ENCODE measurements around the gene KAZN.

Gene KAZN

DNA sequence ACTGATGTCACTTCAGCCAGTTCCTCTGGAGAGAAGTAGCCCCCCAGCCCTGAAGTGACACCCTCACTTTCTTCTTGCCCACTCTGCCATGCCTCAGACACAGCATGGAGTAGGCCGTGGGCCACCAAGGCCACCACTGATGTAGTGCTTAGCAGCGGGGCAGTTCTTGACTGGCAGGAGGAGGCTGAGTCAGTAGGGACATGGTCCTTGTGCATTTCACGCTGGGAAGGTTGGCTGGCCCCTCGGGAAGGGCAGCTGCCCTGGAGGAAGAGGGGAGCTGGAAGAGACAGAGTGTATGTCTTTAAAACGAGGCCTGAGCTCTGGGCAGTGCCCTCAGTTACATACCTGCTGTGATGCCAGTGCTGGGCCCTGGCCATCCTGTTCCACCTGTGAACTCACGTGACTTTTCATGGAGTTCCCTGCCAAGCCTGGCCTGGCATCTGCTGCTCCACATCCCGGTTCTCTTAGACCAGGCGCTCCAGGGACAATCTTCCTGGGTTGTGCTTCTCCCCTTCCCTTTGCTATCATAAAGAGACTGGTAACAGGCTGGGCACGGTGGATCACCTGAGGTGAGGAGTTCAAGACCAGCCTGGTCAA lies 396.5 kb downstream of the KAZN start:
- FAIRE-seq = no peak

- no peak for FAIRE-seq
Observed at GRCh38 chr1:14996133-14997050, 397.9 kb downstream of the KAZN start.

DNA sequence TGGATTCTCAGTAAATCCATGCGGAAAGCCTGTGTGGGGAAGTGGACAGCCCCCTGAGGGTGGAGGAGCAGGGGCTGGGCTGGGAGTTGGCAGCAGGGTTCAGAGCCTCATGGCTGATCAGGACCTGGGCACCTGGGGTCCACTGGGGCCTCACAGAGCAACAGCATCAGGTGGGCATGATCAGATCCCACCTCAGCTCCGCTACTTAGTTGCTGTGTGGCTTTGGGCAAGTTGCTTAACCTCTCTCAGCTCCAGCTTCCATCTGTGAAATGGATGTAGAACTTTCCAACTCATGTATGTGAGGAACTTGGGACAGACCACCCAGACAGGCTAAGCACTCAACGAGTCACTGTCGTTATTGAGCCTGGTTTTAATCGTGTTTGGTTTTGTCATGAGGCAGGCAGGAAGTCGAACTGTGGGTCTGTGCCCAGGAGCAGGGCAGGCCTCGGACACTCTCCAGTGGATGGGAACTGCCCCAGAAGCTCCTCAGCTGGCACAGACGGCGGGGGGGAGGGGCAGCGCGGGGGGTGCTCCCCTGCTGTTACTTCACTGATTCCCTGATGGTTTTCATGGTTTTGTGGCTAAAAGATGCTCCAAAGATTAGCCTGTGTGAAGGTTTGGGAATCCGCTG lies 399.3 kb downstream of the KAZN start:
- no peak for FAIRE-seq

- no peak for FAIRE-seq
Observed at GRCh38 chr1:14999441-14999840, 401.0 kb downstream of the KAZN start.

GRCh38 chr1:15000030-15000429 lies 401.5 kb downstream of the KAZN start:
- no peak for FAIRE-seq

GRCh38 chr1:15000671-15001070 lies 402.2 kb downstream of the KAZN start:
- FAIRE-seq = no peak

DNA sequence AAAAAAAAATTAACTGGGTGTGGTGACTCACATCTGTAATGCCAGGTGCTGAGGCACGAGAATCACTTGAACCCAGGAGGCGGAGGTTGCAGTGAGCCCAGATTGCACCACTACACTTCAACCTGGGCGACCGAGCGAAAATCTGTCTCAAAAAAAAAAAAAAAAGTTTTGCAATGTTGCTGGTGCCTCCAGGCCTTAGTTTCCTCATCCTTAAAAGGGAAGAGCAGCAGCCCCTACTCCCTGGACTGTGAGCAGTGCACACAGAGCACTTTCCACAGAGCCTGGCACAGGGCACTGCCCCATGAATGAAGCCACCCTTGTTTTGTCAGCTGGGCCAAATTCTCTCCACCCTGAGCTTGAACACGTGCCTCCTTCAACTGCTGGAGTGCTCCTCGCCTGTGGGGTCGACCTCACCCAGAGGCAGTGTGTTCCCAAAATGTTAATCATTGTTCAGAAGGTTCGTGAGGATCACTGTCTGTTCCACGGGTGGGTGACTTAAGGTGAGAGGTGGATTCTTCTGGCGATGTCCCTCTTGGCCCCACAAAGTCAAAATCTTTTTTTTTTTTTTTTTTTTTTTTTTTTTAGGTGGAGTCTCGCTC lies 402.9 kb downstream of the KAZN start:
- no peak for FAIRE-seq

GRCh38 chr1:15002325-15002724 lies 403.8 kb downstream of the KAZN start:
- FAIRE-seq = no peak

GRCh38 chr1:15004396-15004795 lies 405.9 kb downstream of the KAZN start:
- FAIRE-seq = no peak

DNA sequence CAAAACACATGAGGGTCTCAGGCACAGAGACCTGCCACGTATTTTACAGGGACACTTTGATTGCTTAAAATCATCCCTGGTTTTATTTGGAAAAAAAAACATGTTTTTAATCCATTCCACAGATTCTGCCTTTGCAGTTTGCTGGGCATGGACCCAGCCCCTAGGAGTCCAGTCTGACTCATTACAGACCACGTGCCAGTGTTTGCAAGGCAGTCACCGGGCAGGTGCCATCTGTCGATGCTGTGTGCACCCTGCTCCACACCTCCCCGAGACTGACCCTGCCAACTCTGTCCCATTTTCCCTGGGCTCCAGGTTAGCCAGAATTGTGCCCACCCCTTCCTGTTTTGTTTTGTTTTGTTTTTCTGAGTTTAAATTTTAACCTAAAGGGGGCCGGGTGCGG lies 406.6 kb downstream of the KAZN start:
- FAIRE-seq = no peak

GRCh38 chr1:15007368-15007767 lies 408.9 kb downstream of the KAZN start:
- no peak for FAIRE-seq

DNA sequence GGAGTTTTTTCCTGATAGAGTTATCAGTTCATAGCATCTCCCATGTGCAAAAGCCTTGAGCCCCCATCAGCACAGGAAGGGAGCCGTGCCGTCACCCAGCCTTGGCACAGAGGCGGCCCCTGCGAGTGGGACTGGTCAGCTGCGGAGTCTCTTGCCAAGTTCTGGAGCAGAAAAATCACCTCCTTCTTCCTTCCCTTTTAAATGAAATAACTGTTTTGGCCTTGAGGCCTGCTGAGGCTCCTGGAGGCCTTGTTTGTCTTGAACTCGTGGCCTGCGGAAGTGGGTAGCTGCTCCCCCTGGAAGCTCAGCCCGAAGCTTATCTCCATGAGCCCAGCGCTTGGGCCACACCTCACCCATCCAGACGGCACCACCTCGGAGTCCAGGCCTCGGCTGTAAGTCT lies 409.4 kb downstream of the KAZN start:
- no peak for FAIRE-seq

DNA sequence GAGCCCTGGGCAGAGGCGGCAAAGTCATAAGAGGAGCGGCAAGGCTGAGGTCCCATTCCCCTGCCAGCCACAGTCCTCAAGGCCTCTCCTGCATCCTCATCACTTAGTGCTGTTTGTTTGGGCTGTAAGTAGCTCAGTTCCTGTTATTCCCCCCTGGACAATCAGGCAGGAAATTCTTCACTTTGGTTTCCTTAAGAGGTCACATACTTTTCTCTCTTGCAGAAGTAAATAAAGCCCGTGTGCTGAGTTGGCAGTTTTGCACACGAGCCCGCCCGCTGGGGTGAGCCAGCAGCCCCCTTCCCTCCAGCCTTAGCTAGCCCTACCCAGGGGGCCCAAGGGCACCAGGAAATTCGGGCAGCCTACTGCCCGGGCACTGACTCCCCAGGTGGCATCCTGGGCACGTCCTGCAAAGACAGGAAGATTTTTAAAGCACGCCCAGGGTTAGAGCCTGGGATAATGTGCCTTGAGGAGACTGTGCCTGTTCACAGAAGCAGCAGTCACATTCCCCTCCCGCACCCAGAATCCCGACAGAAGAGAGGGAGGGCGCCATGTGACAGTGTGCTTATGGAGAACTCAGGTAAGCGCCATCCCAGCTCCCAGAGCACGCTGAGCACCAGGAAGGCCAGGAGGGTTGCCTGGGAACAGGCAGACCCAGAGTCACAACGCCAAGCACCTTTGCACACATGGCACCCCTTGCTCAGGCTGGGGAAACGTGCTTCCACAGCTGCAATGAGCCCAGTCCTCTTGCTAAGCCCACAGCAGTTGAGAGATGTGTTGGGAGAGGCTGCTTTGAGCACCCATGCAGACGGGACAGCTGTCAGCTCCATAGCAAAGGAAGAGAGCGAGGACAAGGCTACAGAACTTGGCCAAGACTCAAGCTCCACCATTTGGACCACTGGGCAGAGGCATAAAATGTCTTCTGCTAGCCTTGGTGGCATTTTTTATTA lies 410.6 kb downstream of the KAZN start:
- no peak for FAIRE-seq

GRCh38 chr1:15011160-15011559 lies 412.7 kb downstream of the KAZN start:
- no peak for FAIRE-seq

- FAIRE-seq = no peak
Observed at GRCh38 chr1:15011661-15012060, 413.2 kb downstream of the KAZN start.

DNA sequence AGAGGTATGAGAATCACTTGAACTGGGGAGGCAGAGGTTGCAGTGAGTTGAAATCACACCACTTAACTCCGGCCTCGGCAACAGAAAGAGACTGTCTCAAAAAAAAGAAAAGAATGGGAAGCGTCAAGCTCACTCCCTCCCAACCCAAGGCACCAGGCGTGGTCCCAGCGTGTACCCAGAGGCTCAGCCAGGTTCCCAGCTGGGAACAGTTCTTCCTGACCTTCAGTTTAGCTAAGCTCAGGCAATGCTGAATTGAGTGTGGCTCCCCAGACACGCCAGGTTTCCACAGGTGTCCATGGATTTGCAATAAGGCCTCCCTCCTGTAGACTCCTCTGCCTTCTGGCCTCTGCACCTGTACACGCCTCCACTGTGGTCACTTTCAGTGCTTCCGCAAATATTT lies 414.3 kb downstream of the KAZN start:
- no peak for FAIRE-seq

GRCh38 chr1:15013767-15014166 lies 415.3 kb downstream of the KAZN start:
- no peak for FAIRE-seq

GRCh38 chr1:15014516-15014915 lies 416.0 kb downstream of the KAZN start:
- no peak for FAIRE-seq

- FAIRE-seq = no peak
Observed at GRCh38 chr1:15016001-15016400, 417.5 kb downstream of the KAZN start.

GRCh38 chr1:15016526-15016925 lies 418.0 kb downstream of the KAZN start:
- no peak for FAIRE-seq

GRCh38 chr1:15017120-15017519 lies 418.6 kb downstream of the KAZN start:
- no peak for FAIRE-seq

GRCh38 chr1:15018767-15019166 lies 420.3 kb downstream of the KAZN start:
- FAIRE-seq = no peak

Measured in islet of Langerhans (tissue), 1 donor.